ENCODE data around the gene TBPL1.

DNA sequence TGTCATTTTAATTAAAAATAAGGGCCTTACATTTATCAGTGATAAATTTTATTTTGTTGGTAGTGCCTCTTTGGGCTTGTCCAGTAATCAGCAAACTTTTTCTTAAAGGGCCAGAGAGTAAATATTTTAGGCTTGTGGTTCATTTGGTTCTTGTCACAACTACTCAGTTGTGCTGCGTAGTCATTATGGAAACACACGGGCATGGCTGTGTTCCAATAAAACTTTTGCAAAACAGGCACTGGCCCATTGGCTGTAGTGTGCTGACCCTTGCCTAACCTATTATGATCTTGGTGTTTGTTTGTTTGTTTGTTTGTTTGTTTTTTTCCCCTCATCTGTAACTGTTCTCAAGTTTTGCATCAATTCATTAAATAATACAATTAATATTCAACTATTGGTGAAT lies 19.4 kb downstream of the TBPL1 start:
- TF ChIP-seq, protein P1, sequence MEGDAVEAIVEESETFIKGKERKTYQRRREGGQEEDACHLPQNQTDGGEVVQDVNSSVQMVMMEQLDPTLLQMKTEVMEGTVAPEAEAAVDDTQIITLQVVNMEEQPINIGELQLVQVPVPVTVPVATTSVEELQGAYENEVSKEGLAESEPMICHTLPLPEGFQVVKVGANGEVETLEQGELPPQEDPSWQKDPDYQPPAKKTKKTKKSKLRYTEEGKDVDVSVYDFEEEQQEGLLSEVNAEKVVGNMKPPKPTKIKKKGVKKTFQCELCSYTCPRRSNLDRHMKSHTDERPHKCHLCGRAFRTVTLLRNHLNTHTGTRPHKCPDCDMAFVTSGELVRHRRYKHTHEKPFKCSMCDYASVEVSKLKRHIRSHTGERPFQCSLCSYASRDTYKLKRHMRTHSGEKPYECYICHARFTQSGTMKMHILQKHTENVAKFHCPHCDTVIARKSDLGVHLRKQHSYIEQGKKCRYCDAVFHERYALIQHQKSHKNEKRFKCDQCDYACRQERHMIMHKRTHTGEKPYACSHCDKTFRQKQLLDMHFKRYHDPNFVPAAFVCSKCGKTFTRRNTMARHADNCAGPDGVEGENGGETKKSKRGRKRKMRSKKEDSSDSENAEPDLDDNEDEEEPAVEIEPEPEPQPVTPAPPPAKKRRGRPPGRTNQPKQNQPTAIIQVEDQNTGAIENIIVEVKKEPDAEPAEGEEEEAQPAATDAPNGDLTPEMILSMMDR (IDR thresholded peaks at IDR 0.05) = no peak
- TF ChIP-seq POLR2A (IDR thresholded peaks at IDR 0.05) = no peak
